Naive B cell (primary cell): Measurements from ENCODE around the gene AKNA. TPM values are rescaled to one million over a fixed set of nuclear protein-coding genes. Genes with fewer than 3 reads are reported as not detected.
A peak's percentile ranks its signal among the peaks of the same experiment; 100 is the strongest.

Experiments
- ATAC-seq, 2 donors: fragments of 150-1000 bp; cut with Tn5 transposase; 2 replicates each; pipeline ENCODE4 v1.10.0; 2021; ENCODE audit warnings: low read depth in 2 of 2, mild to moderate bottlenecking in 2 of 2, moderate library complexity in 2 of 2
- DNase-seq: peaks from one replicate; pipeline ENCODE4 v3.0.0; 2022
- H3K27ac Mint-ChIP-seq, 6 donors: one replicate each; pipeline ENCODE4 v1.8.0; 2020 to 2022; ENCODE audit warnings: mild to moderate bottlenecking in 6 of 6, mixed read lengths in 6 of 6, moderate library complexity in 5 of 6, inconsistent platforms in 2 of 6
- H3K27me3 Mint-ChIP-seq, 3 donors: one replicate each; pipeline ENCODE4 v1.8.0; 2021 to 2022; ENCODE audit warnings: mixed read lengths in 3 of 3, mild to moderate bottlenecking in 1 of 3
- H3K36me3 Mint-ChIP-seq, 2 donors: one replicate each; pipeline ENCODE4 v1.8.0; 2020 to 2022; ENCODE audit warnings: mixed read lengths in 2 of 2, inconsistent platforms in 1 of 2, mild to moderate bottlenecking in 1 of 2
- H3K4me1 Mint-ChIP-seq, 3 donors: one replicate each; pipeline ENCODE4 v1.8.0; 2020 to 2022; ENCODE audit warnings: mixed read lengths in 3 of 3, inconsistent platforms in 1 of 3, mild to moderate bottlenecking in 1 of 3, moderate library complexity in 1 of 3
- H3K4me3 Mint-ChIP-seq, 8 donors: one replicate each; pipeline ENCODE4 v1.8.0; 2020 to 2022; ENCODE audit warnings: mild to moderate bottlenecking in 8 of 8, mixed read lengths in 8 of 8, moderate library complexity in 8 of 8, inconsistent platforms in 2 of 8
- H3K9me3 Mint-ChIP-seq, 7 donors: one replicate each; pipeline ENCODE4 v1.8.0; 2020 to 2022; ENCODE audit warnings: mixed read lengths in 7 of 7, mild to moderate bottlenecking in 5 of 7, inconsistent platforms in 2 of 7, moderate library complexity in 1 of 7
- polyA plus RNA-seq, 6 donors: library from polyadenylated mRNA; unstranded; fragments of 300-500 nt; fragmentation: Illumina TruSeq; gene quantifications; one replicate each; pipeline ENCODE4 v1.2.3, GENCODE V29; 2021; ENCODE audit warnings: low read depth in 6 of 6

AKNA gene
- polyA plus RNA-seq, 6 donors from 2014 or later: 0.78 to 34.1 (median 13.7) TPM

GRCh38 chr9:114399381-114399780 lies 11.6 kb upstream of the AKNA start:
- Mint-ChIP-seq H3K36me3 (peaks cover 0 to 11% of the 10 kb centered on the region in 2 donors), H3K27ac (peak overlapping the region in 4 of 6 donors; percentile 16 to 96 (median 91)), H3K27me3 (no peaks in the 10 kb centered on the region), H3K4me3 (peak overlapping the region in 2 of 8 donors; percentile 69 to 89), H3K9me3 (no peaks in the 10 kb centered on the region), H3K4me1 (peaks cover 30 to 43% (median 33%) of the 10 kb centered on the region in 3 donors)
- DNase-seq (no peak), ATAC-seq (no peak)

- DNase-seq (peak; percentile 98), ATAC-seq (peak; percentile 81)
- Mint-ChIP-seq H3K27me3 (no peaks in the 10 kb centered on the region), H3K4me1 (peaks cover 39 to 56% (median 47%) of the 10 kb centered on the region in 3 donors), H3K9me3 (no peaks in the 10 kb centered on the region), H3K36me3 (peaks cover 0 to 14% of the 10 kb centered on the region in 2 donors), H3K4me3 (peak overlapping the region; percentile 84 to 97 (median 91)), H3K27ac (peak overlapping the region; percentile 96 to 100 (median 97))
These were observed 10.2 kb upstream of the AKNA start for GRCh38 chr9:114397848-114398605.

DNA sequence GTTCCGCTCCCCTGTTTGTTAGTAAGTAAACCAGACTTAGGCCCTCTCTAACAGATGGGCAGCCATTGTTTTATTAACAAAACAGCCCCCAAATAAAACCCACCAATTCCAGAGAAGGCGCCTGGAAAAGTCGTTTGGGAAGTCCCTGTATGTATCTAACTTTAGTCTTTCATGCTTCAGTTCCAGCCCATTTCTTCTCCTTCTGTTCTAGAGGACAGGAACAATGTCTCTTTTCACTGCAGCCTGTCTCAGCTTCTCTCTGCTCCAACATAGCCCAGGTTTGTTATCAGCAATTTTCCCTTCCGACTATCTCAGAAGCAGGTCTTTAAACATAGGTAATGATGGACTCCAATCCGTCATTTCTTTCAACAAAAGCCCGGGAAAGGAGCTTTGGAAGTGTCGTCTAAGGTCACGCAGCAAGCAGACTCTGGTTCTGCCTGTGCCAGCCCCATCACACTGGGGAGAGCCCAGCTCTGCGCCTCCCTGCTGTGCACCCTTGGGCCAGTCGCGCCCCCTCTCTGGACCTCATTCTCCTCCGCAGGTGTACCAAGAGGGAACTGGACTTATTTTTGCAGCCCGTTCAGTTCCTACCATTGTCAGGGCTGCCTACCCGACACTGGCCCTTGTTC lies 9.6 kb upstream of the AKNA start:
- Mint-ChIP-seq H3K4me1 (peaks cover 45 to 63% (median 53%) of the 10 kb centered on the region in 3 donors), H3K27ac (peak overlapping the region; percentile 96 to 100 (median 97)), H3K27me3 (no peaks in the 10 kb centered on the region), H3K4me3 (peak overlapping the region; percentile 84 to 97 (median 91)), H3K9me3 (no peaks in the 10 kb centered on the region), H3K36me3 (peaks cover 0 to 14% of the 10 kb centered on the region in 2 donors)
- ATAC-seq (no peak), DNase-seq (no peak)

DNA sequence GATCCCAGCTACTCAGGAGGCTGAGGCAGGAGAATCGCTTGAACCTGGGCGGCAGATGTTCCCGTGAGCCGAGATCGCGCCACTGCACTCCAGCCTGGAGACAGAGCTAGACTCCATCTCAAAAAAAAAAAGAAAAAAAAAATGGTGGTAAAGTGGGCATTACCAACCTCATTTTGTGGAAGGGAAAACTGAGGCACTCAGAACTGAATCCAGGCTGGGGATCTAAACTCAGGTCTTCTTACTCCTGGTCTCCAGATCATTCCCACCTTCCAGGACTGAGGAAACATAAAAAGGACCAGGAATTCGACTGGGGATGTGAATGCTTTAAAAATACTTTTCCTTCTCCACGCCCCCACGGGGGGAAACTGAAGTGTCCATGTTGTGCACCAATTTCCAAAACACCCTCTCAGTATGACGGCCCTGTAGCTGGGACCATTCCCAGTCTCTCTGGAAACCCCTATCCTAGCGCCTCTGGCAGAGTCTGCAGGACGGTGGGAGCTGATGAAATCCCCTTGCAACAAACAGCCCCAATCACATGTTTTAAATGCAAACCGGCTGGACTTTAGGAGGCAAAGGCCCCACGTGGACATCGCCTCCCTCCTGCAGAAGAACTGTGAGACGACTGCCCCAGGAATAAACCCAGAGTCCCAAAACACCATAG lies 8.9 kb upstream of the AKNA start:
- Mint-ChIP-seq H3K9me3 (no peaks in the 10 kb centered on the region), H3K27me3 (no peaks in the 10 kb centered on the region), H3K36me3 (peaks cover 0 to 14% of the 10 kb centered on the region in 2 donors), H3K4me3 (peak overlapping the region; percentile 84 to 97 (median 91)), H3K4me1 (peaks cover 48 to 69% (median 57%) of the 10 kb centered on the region in 3 donors), H3K27ac (peak overlapping the region; percentile 96 to 100 (median 97))
- no peak for DNase-seq
- ATAC-seq: no peak

DNA sequence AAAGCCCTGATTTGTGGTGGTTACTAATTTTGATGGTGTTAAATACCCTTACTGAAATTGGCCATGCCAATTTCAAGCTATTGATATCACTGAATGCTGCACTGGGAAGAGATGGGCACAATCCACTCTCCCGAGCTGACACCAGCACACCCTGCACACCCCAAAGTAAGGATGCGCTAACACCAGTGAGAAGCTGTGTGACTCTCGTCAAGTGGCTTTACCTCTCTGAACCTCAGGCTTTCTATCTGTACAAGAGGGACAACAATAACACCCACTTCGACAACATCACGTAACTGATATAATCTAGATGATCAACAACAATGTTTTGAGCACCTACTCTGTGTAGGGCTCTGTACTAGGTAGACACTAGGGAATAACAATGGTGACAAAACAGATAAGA lies 8.0 kb upstream of the AKNA start:
- Mint-ChIP-seq H3K36me3 (peaks cover 0 to 14% of the 10 kb centered on the region in 2 donors), H3K4me3 (peak overlapping the region; percentile 38 to 97 (median 83)), H3K4me1 (peaks cover 56 to 78% (median 66%) of the 10 kb centered on the region in 3 donors), H3K27me3 (no peaks in the 10 kb centered on the region), H3K9me3 (no peaks in the 10 kb centered on the region), H3K27ac (peak overlapping the region; percentile 51 to 96 (median 92))
- DNase-seq (no peak), ATAC-seq (no peak)

DNA sequence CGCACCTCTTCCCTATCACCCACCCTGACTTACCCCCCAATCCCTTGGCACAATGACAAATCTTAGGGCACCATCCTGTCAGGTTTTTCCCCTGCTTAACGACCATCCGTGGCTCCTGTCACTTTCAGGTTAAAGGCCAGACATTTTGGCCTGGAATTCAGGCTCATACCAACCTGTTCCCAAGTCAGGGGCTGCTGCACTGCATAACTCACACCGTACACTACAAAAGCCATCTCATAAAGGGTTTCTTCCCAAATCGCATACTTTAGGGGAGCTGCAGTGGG lies 7.5 kb upstream of the AKNA start:
- ATAC-seq: no peak
- Mint-ChIP-seq H3K9me3 (no peaks in the 10 kb centered on the region), H3K4me1 (peaks cover 61 to 83% (median 71%) of the 10 kb centered on the region in 3 donors), H3K27me3 (no peaks in the 10 kb centered on the region), H3K36me3 (peaks cover 0 to 14% of the 10 kb centered on the region in 2 donors), H3K4me3 (peak overlapping the region; percentile 38 to 89 (median 80)), H3K27ac (peak overlapping the region; percentile 64 to 96 (median 92))
- no peak for DNase-seq

GRCh38 chr9:114394523-114395333 lies 6.9 kb upstream of the AKNA start:
- H3K4me3 Mint-ChIP-seq: peak overlapping the region; percentile 38 to 89 (median 80)
- H3K27me3 Mint-ChIP-seq: no peaks in the 10 kb centered on the region
- peaks cover 0 to 14% of the 10 kb centered on the region in 2 donors for H3K36me3 Mint-ChIP-seq

GRCh38 chr9:114392749-114393112 lies 4.9 kb upstream of the AKNA start:
- H3K4me1 Mint-ChIP-seq: peaks cover 86 to 99% (median 95%) of the 10 kb centered on the region in 3 donors
- H3K36me3 Mint-ChIP-seq: peaks cover 0 to 17% of the 10 kb centered on the region in 2 donors
- peak overlapping the region in 7 of 8 donors; percentile 36 to 83 (median 48) for H3K4me3 Mint-ChIP-seq
- no peak for ATAC-seq
- peak overlapping the region; percentile 66 to 98 (median 86) for H3K27ac Mint-ChIP-seq
- no peaks in the 10 kb centered on the region for H3K9me3 Mint-ChIP-seq
- DNase-seq: no peak
- H3K27me3 Mint-ChIP-seq: no peaks in the 10 kb centered on the region

More at GRCh38 chr9:114394523-114395333, 6.9 kb upstream of the AKNA start:
- peaks cover 67 to 89% (median 77%) of the 10 kb centered on the region in 3 donors for H3K4me1 Mint-ChIP-seq
- DNase-seq: no peak
- H3K27ac Mint-ChIP-seq: peak overlapping the region; percentile 64 to 96 (median 92)
- no peak for ATAC-seq
- H3K9me3 Mint-ChIP-seq: no peaks in the 10 kb centered on the region

GRCh38 chr9:114390952-114391351 lies 3.2 kb upstream of the AKNA start:
- no peaks in the 10 kb centered on the region for H3K9me3 Mint-ChIP-seq
- no peaks in the 10 kb centered on the region for H3K27me3 Mint-ChIP-seq
- no peak for DNase-seq
- H3K36me3 Mint-ChIP-seq: peaks cover 0 to 20% of the 10 kb centered on the region in 2 donors
- H3K4me1 Mint-ChIP-seq: peaks cover 81 to 86% (median 84%) of the 10 kb centered on the region in 3 donors
- H3K4me3 Mint-ChIP-seq: peak overlapping the region; percentile 56 to 99 (median 96)
- peak overlapping the region; percentile 70 to 99 (median 90) for H3K27ac Mint-ChIP-seq
- no peak for ATAC-seq

DNA sequence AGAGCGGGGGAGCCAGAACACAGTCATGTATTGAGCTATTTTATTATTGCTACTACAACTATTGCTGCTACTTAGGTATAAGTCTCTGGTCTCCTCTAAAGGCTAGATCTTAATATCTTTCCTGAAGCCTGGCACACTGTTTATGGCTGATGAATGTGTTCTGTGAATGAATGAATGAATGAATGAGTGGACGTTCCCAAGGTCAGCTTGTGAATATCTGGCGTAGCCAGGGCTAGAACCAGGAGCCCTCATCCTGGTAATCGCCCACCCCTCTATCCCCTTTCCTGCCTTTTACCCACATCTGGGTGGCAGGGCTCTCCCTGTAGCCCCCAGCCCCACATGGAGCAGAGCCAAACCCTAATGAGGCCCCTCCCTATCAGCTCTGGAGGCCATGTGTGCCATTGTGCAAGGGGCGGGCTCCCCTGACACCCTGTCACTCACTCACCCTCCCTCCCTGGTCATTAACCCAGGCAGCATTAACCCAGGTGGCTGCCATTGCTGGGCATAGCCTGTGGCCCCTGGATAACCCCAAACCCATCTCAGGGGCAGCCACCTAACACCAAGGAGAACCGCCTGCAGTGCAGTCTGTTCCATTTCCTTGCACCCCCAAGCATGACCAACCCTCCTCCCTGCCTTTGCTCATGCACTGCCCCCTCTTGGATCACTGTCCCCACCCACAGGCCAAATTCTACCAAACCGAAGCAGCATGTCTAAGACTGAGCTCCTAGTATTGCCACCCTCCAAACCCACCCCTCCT lies 2.0 kb upstream of the AKNA start:
- peaks cover 0 to 20% of the 10 kb centered on the region in 2 donors for H3K36me3 Mint-ChIP-seq
- no peak for DNase-seq
- H3K9me3 Mint-ChIP-seq: no peaks in the 10 kb centered on the region

GRCh38 chr9:114388764-114389375 lies 1.1 kb upstream of the AKNA start:
- Mint-ChIP-seq H3K27me3 (no peaks in the 10 kb centered on the region), H3K27ac (peak overlapping the region; percentile 79 to 99 (median 95)), H3K36me3 (peaks cover 1 to 13% of the 10 kb centered on the region in 2 donors), H3K4me1 (peaks cover 81 to 86% (median 83%) of the 10 kb centered on the region in 3 donors), H3K4me3 (peak overlapping the region; percentile 95 to 99 (median 97)), H3K9me3 (no peaks in the 10 kb centered on the region)
- DNase-seq: no peak
- no peak for ATAC-seq

More for the DNA sequence above, 2.0 kb upstream of the AKNA start:
- Mint-ChIP-seq H3K27ac (peak overlapping the region; percentile 79 to 99 (median 92)), H3K4me3 (peak overlapping the region; percentile 56 to 99 (median 96)), H3K27me3 (no peaks in the 10 kb centered on the region), H3K4me1 (peaks cover 81 to 85% (median 83%) of the 10 kb centered on the region in 3 donors)
- peak; percentile 3 to 5 for ATAC-seq

DNA sequence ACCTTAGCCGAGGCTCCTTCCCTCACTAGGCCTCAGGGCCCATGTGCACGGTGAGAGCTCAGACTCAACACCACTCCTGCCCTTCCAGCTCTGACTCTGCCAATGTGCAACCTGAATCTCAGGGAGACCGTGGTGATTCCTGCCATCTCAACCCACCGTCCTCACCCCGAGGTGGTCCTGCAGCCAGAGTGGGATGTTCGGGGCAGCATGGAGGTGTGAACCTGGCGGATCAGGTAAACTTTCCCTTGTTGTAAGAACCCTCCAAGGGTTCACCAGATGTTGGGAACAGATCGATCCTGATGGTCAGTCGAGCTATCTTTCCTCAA lies 538 bp upstream of the AKNA start:
- no peak for DNase-seq
- Mint-ChIP-seq H3K27me3 (no peaks in the 10 kb centered on the region), H3K27ac (peak overlapping the region in 5 of 6 donors; percentile 79 to 99 (median 97)), H3K9me3 (no peaks in the 10 kb centered on the region), H3K4me1 (peaks cover 81 to 86% (median 83%) of the 10 kb centered on the region in 3 donors), H3K36me3 (peaks cover 4 to 13% of the 10 kb centered on the region in 2 donors), H3K4me3 (peak overlapping the region; percentile 95 to 99 (median 97))
- ATAC-seq: no peak
